Measurements from ENCODE around the gene METTL16.

DNA sequence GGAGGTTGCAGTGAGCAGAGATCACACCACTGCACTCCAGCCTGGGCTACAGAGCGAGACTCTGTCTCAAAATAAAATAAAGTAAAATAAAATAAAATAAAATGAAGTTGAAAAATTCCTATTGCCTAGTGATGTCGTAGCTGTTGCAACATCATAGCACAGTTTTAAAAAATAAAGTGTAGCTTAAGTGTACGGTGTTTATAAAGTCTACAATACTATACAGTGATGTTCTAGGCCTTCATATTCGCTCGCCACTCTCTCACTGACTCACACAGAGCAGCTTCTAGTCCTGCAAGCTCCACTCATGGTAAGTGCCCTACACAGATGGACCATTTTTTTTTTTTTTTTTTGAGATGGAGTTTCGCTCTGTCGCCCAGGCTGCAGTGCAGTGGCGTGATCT, 67.3 kb downstream of the METTL16 start:
- TF ChIP-seq, protein P1, sequence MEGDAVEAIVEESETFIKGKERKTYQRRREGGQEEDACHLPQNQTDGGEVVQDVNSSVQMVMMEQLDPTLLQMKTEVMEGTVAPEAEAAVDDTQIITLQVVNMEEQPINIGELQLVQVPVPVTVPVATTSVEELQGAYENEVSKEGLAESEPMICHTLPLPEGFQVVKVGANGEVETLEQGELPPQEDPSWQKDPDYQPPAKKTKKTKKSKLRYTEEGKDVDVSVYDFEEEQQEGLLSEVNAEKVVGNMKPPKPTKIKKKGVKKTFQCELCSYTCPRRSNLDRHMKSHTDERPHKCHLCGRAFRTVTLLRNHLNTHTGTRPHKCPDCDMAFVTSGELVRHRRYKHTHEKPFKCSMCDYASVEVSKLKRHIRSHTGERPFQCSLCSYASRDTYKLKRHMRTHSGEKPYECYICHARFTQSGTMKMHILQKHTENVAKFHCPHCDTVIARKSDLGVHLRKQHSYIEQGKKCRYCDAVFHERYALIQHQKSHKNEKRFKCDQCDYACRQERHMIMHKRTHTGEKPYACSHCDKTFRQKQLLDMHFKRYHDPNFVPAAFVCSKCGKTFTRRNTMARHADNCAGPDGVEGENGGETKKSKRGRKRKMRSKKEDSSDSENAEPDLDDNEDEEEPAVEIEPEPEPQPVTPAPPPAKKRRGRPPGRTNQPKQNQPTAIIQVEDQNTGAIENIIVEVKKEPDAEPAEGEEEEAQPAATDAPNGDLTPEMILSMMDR (IDR thresholded peaks at IDR 0.05) = no peak
- TF ChIP-seq POLR2A (IDR thresholded peaks at IDR 0.05) = no peak

All from uterus (tissue), 2 donors.